Loucy (cell line): Measurements from ENCODE around the gene ACSS2.

Source experiments
- H2AFZ ChIP-seq: fragments of 200-600 bp; sonication (generic); 2 replicates; pipeline ENCODE4 v1.6.0; 2016; ENCODE audit warnings: antibody characterized with exemption, mild to moderate bottlenecking, low read length, moderate library complexity
- H3F3A ChIP-seq: fragments of 200-600 bp; 2 replicates; pipeline ENCODE4 v1.6.0; 2016; ENCODE audit warnings: antibody characterized with exemption, low read depth, mild to moderate bottlenecking
- H3K27me3 ChIP-seq: fragments of 200-600 bp; sonication (generic); 2 replicates; pipeline ENCODE4 v1.6.1; 2014; ENCODE audit warnings: low read length, mild to moderate bottlenecking; ENCODE audit not compliant: insufficient read depth, poor library complexity, severe bottlenecking
- H3K36me3 ChIP-seq: fragments of 200-600 bp; sonication (generic); 2 replicates; pipeline ENCODE4 v1.6.1; 2016; ENCODE audit warnings: low read length; ENCODE audit not compliant: insufficient read depth
- H3K4me1 ChIP-seq: fragments of 200-600 bp; sonication (generic); 2 replicates; pipeline ENCODE4 v1.5.1; 2014; ENCODE audit warnings: low read length, mild to moderate bottlenecking; ENCODE audit not compliant: insufficient read depth, poor library complexity, severe bottlenecking
- H3K4me2 ChIP-seq: fragments of 200-600 bp; sonication (generic); 2 replicates; pipeline ENCODE4 v1.6.0; 2014; ENCODE audit warnings: antibody characterized with exemption, low read length, low read depth, mild to moderate bottlenecking; ENCODE audit not compliant: poor library complexity, severe bottlenecking
- H3K4me3 ChIP-seq: fragments of 200-600 bp; sonication (generic); 2 replicates; pipeline ENCODE4 v1.5.1; 2014; ENCODE audit warnings: low read length, mild to moderate bottlenecking, mixed read lengths; ENCODE audit not compliant: poor library complexity, severe bottlenecking
- H3K79me2 ChIP-seq: fragments of 200-600 bp; sonication (generic); 2 replicates; pipeline ENCODE4 v1.6.1; 2014; ENCODE audit warnings: low read length; ENCODE audit not compliant: insufficient read depth
- H3K9ac ChIP-seq: fragments of 200-600 bp; sonication (generic); 2 replicates; pipeline ENCODE4 v1.6.0; 2014; ENCODE audit warnings: mild to moderate bottlenecking, low read depth, low read length, moderate library complexity; ENCODE audit not compliant: poor library complexity, severe bottlenecking
- H3K9me2 ChIP-seq: fragments of 200-600 bp; sonication (generic); replicated peaks from 2 replicates; pipeline ENCODE4 v1.6.1; 2016; ENCODE audit warnings: low read depth, low read length, mixed read lengths
- H3K9me3 ChIP-seq: fragments of 200-600 bp; sonication (generic); 2 replicates; pipeline ENCODE4 v1.6.1; 2014; ENCODE audit warnings: mild to moderate bottlenecking, antibody characterized with exemption, low read length, low read depth; ENCODE audit not compliant: insufficient read depth
- H4K20me1 ChIP-seq: fragments of 200-600 bp; sonication (generic); 2 replicates; pipeline ENCODE4 v1.6.0; 2014; ENCODE audit warnings: antibody characterized with exemption, low read length, mild to moderate bottlenecking; ENCODE audit not compliant: insufficient read depth, poor library complexity, severe bottlenecking
- CTCF ChIP-seq: fragments of 200-600 bp; sonication (generic); conservative IDR thresholded peaks from 2 replicates; pipeline ENCODE4 v1.5.1; 2014; ENCODE audit warnings: mild to moderate bottlenecking, antibody characterized with exemption, low read length
- EZH2phosphoT487 ChIP-seq: fragments of 200-600 bp; IDR thresholded peaks from 2 replicates; pipeline ENCODE4 v1.6.1; 2018; ENCODE audit warnings: antibody characterized with exemption, mild to moderate bottlenecking, moderate library complexity, borderline replicate concordance

The ACSS2 gene

GRCh38 chr20:34942301-34942700 is 65.9 kb downstream of the ACSS2 start:
- Histone ChIP-seq H3F3A (no peaks in the 10 kb centered on the region), H3K4me1 (no peaks in the 10 kb centered on the region), H3K4me3 (no peak overlapping the region), H3K36me3 (peaks cover 32% of the 10 kb centered on the region; the same call in 1 of the 2 replicates), H4K20me1 (no peaks in the 10 kb centered on the region), H3K79me2 (no peaks in the 10 kb centered on the region), H2AFZ (no peak overlapping the region), H3K9ac (no peak overlapping the region), H3K4me2 (no peak overlapping the region), H3K9me3 (no peaks in the 10 kb centered on the region), H3K27me3 (no peaks in the 10 kb centered on the region), H3K9me2 (no peaks in the 10 kb centered on the region)
- TF ChIP-seq CTCF (no peak), EZH2phosphoT487 (no peak)

- Histone ChIP-seq H3K27me3 (no peaks in the 10 kb centered on the region), H3K9me3 (no peaks in the 10 kb centered on the region), H3K36me3 (peaks cover 23% of the 10 kb centered on the region; the same call in 1 of the 2 replicates), H3K4me1 (no peaks in the 10 kb centered on the region), H3K9ac (no peak overlapping the region), H3F3A (no peaks in the 10 kb centered on the region), H4K20me1 (no peaks in the 10 kb centered on the region), H3K4me3 (no peak overlapping the region), H2AFZ (no peak overlapping the region), H3K9me2 (no peaks in the 10 kb centered on the region), H3K79me2 (no peaks in the 10 kb centered on the region), H3K4me2 (no peak overlapping the region)
- TF ChIP-seq EZH2phosphoT487 = no peak
- TF ChIP-seq CTCF = no peak
These were observed 67.6 kb downstream of the ACSS2 start for GRCh38 chr20:34943808-34944567.

GRCh38 chr20:34945315-34946077 is 69.1 kb downstream of the ACSS2 start:
- no peak overlapping the region for H3K9ac ChIP-seq
- no peaks in the 10 kb centered on the region for H3K4me1 ChIP-seq
- no peaks in the 10 kb centered on the region for H4K20me1 ChIP-seq
- no peaks in the 10 kb centered on the region for H3K79me2 ChIP-seq
- no peaks in the 10 kb centered on the region for H3F3A ChIP-seq
- no peak for TF ChIP-seq EZH2phosphoT487
- no peak for TF ChIP-seq CTCF
- peaks cover 22% of the 10 kb centered on the region; the same call in 1 of the 2 replicates for H3K36me3 ChIP-seq
- H2AFZ ChIP-seq = no peak overlapping the region
- no peaks in the 10 kb centered on the region for H3K27me3 ChIP-seq
- H3K4me3 ChIP-seq = no peak overlapping the region
- no peak overlapping the region for H3K4me2 ChIP-seq
- no peaks in the 10 kb centered on the region for H3K9me3 ChIP-seq
- no peaks in the 10 kb centered on the region for H3K9me2 ChIP-seq
